SK-N-SH (cell line): Measurements from ENCODE around the gene TRIM69. TPM values are rescaled to one million over a fixed set of nuclear protein-coding genes. Genes with fewer than 3 reads are reported as not detected.

Experiments
- CTCF ChIA-PET: fragments of 300-600, 350-600 bp; formaldehyde crosslinking; extraction: SDS; loops from one replicate; lab custom pipeline; 2021; lab: Yijun Ruan, JAX
- POLR2A ChIA-PET: fragments of 350-600 bp; sonication (Branson Sonifier 250); formaldehyde crosslinking; extraction: SDS; loops from one replicate; lab custom pipeline; 2020; ENCODE audit warnings: antibody characterized with exemption, inconsistent platforms; lab: Yijun Ruan, JAX
- DNase-seq: peaks from one replicate; pipeline ENCODE4 v3.0.0; 2012
- H2AFZ ChIP-seq: fragments of 200-600 bp; sonication (generic); 2 replicates; pipeline ENCODE4 v1.8.1; 2016; ENCODE audit warnings: antibody characterized with exemption, mild to moderate bottlenecking, low read depth
- H3F3A ChIP-seq: fragments of 200-600 bp; sonication (generic); replicated peaks from 2 replicates; pipeline ENCODE3; 2016; ENCODE audit warnings: antibody characterized with exemption, mild to moderate bottlenecking; ENCODE audit not compliant: insufficient read depth
- H3K27ac ChIP-seq, 2 experiments: fragments of 200-500 bp in 1 of 2; fragments of 200-600 bp in 1 of 2; sonication (Bioruptor generic) in 1 of 2; sonication (generic), shearing (Covaris generic) in 1 of 2; 2 replicates each; pipeline versions ENCODE4 v1.5.1 to v1.6.1; 2014 to 2016; ENCODE audit warnings: low read depth in 2 of 2, inconsistent platforms in 1 of 2, low read length in 1 of 2, mild to moderate bottlenecking in 1 of 2, mixed read lengths in 1 of 2
- H3K27me3 ChIP-seq: fragments of 200-600 bp; sonication (generic), shearing (Covaris generic); 2 replicates; pipeline ENCODE4 v1.6.1; 2016; ENCODE audit warnings: mixed run types; ENCODE audit not compliant: insufficient read depth
- H3K36me3 ChIP-seq, 2 experiments: fragments of 200-500 bp in 1 of 2; fragments of 200-600 bp in 1 of 2; sonication (Bioruptor generic) in 1 of 2; sonication (generic) in 1 of 2; replicated peaks in 1 of 2; 2 replicates each; pipeline versions ENCODE3 to v1.5.1; 2014 to 2016; ENCODE audit warnings: low read length in 1 of 2, mild to moderate bottlenecking in 1 of 2; ENCODE audit not compliant: insufficient read depth in 2 of 2, control insufficient read depth in 1 of 2
- H3K4me1 ChIP-seq, 2 experiments: fragments of 200-500 bp in 1 of 2; fragments of 200-600 bp in 1 of 2; sonication (Bioruptor generic) in 1 of 2; sonication (generic), shearing (Covaris generic) in 1 of 2; 2 replicates each; pipeline versions ENCODE4 v1.5.1 to v1.6.1; 2014 to 2016; ENCODE audit warnings: low read depth in 1 of 2, low read length in 1 of 2, mixed run types in 1 of 2; ENCODE audit not compliant: insufficient read depth in 2 of 2, control insufficient read depth in 1 of 2
- H3K4me2 ChIP-seq: fragments of 200-600 bp; sonication (generic), shearing (Covaris generic); 2 replicates; pipeline ENCODE4 v1.6.1; 2017; ENCODE audit warnings: mixed run types
- H3K4me3 ChIP-seq, 2 experiments: fragments of 200-500 bp in 1 of 2; fragments of 200-600 bp in 1 of 2; sonication (Bioruptor generic) in 1 of 2; sonication (generic), shearing (Covaris generic) in 1 of 2; 2 replicates each; pipeline versions ENCODE4 v1.5.1 to v1.8.1; 2014 to 2016; ENCODE audit warnings: low read depth in 2 of 2, inconsistent platforms in 1 of 2, low read length in 1 of 2, mild to moderate bottlenecking in 1 of 2, mixed read lengths in 1 of 2, moderate library complexity in 1 of 2
- H3K79me2 ChIP-seq: fragments of 200-600 bp; sonication (generic); 2 replicates; pipeline ENCODE4 v1.8.1; 2017; ENCODE audit warnings: mild to moderate bottlenecking; ENCODE audit not compliant: insufficient read depth
- H3K9ac ChIP-seq: fragments of 200-600 bp; sonication (generic); 2 replicates; pipeline ENCODE4 v1.6.1; 2017; ENCODE audit warnings: mixed run types
- H3K9me2 ChIP-seq: fragments of 200-600 bp; sonication (generic); 2 replicates; pipeline ENCODE4 v1.6.1; 2017; ENCODE audit warnings: mixed run types
- H3K9me3 ChIP-seq: fragments of 200-600 bp; sonication (generic); 2 replicates; pipeline ENCODE4 v1.6.1; 2017; ENCODE audit warnings: mixed run types, mild to moderate bottlenecking, moderate library complexity
- H4K20me1 ChIP-seq: fragments of 200-600 bp; sonication (generic); 2 replicates; pipeline ENCODE4 v1.6.1; 2017; ENCODE audit warnings: mild to moderate bottlenecking, mixed run types; ENCODE audit not compliant: insufficient read depth
- CHD2 ChIP-seq: fragments of 150-350 bp; IDR thresholded peaks from 2 replicates; pipeline ENCODE4 v1.6.1; 2018; ENCODE audit warnings: low read length; ENCODE audit not compliant: partially characterized antibody
- FOXJ3 ChIP-seq: sonication (generic); formaldehyde crosslinking; IDR thresholded peaks from 2 replicates; pipeline ENCODE4 v1.5.1; 2020; ENCODE audit warnings: mild to moderate bottlenecking, missing genetic modification reagents
- MEF2A ChIP-seq: IDR thresholded peaks from 2 replicates; pipeline ENCODE4 v1.4.0; 2012; ENCODE audit warnings: low read depth, borderline replicate concordance
- RFX5 ChIP-seq: IDR thresholded peaks from 2 replicates; pipeline ENCODE4 v1.6.1; 2012; ENCODE audit warnings: mild to moderate bottlenecking, improper control_type of control experiment, low read length
- SIN3A ChIP-seq: IDR thresholded peaks from 2 replicates; pipeline ENCODE4 v1.6.1; 2012; ENCODE audit warnings: low read depth, mild to moderate bottlenecking, low read length, moderate library complexity, borderline replicate concordance
- YY1 ChIP-seq: IDR thresholded peaks from 2 replicates; pipeline ENCODE4 v1.4.0; 2012; ENCODE audit warnings: low read depth, mild to moderate bottlenecking
- WGBS: methylation state at CpG from one replicate; pipeline ENCODE4 v1.1.6; 2017; ENCODE audit warnings: low lambda C conversion rate; 5-methylcytosine and 5-hydroxymethylcytosine counted together
- polyA plus RNA-seq, 3 experiments: library from polyadenylated mRNA; depleted of rRNA; stranded (reverse); fragments of >200 nt; gene quantifications; 2 replicates each; pipeline ENCODE4 v1.2.3, GENCODE V29; 2012
- TF ChIP-seq, protein P1 (sequence below): fragments of 150-350 bp; IDR thresholded peaks from 2 replicates; pipeline ENCODE4 v1.6.1; 2016; ENCODE audit warnings: mild to moderate bottlenecking, low read depth, low read length
- TF ChIP-seq, protein P2 (sequence below): IDR thresholded peaks from 2 replicates; pipeline ENCODE4 v1.4.0; 2012; ENCODE audit warnings: low read depth, borderline replicate concordance
- TF ChIP-seq, protein P3 (sequence below): fragments of 150-350 bp; IDR thresholded peaks from 2 replicates; pipeline ENCODE4 v1.6.1; 2017; ENCODE audit warnings: antibody characterized with exemption, low read length, low read depth, borderline replicate concordance
- TF ChIP-seq, protein P4 (sequence below): IDR thresholded peaks from 2 replicates; pipeline ENCODE4 v1.4.0; 2012; ENCODE audit warnings: low read depth, borderline replicate concordance
- TF ChIP-seq, protein P5 (sequence below): IDR thresholded peaks from 2 replicates; pipeline ENCODE4; 2012
- TF ChIP-seq, protein P6 (sequence below): IDR thresholded peaks from 2 replicates; pipeline ENCODE4 v1.4.0; 2012; ENCODE audit warnings: low read depth

The TRIM69 gene
- polyA plus RNA-seq, 1 of the 3 experiments (the other 2 are of a cell fraction), result 9.7 TPM

DNA sequence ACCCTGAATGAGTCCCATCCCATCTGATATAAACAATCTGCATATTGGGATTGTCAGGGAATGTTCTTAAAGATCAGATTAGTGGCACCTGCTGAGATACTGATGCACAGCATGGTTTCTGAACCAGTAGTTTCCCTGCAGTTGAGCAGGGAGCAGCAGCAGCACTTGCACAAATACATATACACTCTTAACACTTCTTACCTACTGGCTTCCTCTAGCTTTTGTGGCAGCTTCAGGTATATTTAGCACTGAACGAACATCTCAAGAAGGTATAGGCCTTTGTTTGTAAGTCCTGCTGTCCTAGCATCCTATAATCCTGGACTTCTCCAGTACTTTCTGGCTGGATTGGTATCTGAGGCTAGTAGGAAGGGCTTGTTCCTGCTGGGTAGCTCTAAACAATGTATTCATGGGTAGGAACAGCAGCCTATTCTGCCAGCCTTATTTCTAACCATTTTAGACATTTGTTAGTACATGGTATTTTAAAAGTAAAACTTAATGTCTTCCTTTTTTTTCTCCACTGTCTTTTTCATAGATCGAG lies 20.5 kb upstream of the TRIM69 start:
- no peaks in the 10 kb centered on the region for H3K27me3 ChIP-seq
- DNase-seq, result no peak
- POLR2A ChIA-PET, result no interaction called here
- no peaks in the 10 kb centered on the region for H3K9me3 ChIP-seq
- peaks cover 37 to 39% of the 10 kb centered on the region in 2 experiments for H3K36me3 ChIP-seq
- H3K79me2 ChIP-seq, result peaks cover 41% of the 10 kb centered on the region
- no peak overlapping the region for H3K27ac ChIP-seq
- H3F3A ChIP-seq, result peaks cover 11% of the 10 kb centered on the region
- H3K9me2 ChIP-seq, result no peaks in the 10 kb centered on the region
- H3K4me1 ChIP-seq, result no peaks in the 10 kb centered on the region; a peak in 2 of 4 replicates
- no peak overlapping the region for H3K4me2 ChIP-seq
- no peak overlapping the region for H3K9ac ChIP-seq
- TF ChIP-seq RFX5, result no peak
- no peak for TF ChIP-seq CHD2
- peaks cover 12% of the 10 kb centered on the region; the same call in 1 of the 2 replicates for H4K20me1 ChIP-seq
- no peak overlapping the region for H3K4me3 ChIP-seq
- CTCF ChIA-PET, result interaction anchor here (0.7 to 11.4 kb wide), 3 partner anchors 21 to 50 kb away, joined by 3 to 117 read pairs (median 6); partner anchors contain the start of gene TRIM69
- 93% methylated on average over 2 of the region's 2 CpGs for WGBS
- H2AFZ ChIP-seq, result no peak overlapping the region

DNA sequence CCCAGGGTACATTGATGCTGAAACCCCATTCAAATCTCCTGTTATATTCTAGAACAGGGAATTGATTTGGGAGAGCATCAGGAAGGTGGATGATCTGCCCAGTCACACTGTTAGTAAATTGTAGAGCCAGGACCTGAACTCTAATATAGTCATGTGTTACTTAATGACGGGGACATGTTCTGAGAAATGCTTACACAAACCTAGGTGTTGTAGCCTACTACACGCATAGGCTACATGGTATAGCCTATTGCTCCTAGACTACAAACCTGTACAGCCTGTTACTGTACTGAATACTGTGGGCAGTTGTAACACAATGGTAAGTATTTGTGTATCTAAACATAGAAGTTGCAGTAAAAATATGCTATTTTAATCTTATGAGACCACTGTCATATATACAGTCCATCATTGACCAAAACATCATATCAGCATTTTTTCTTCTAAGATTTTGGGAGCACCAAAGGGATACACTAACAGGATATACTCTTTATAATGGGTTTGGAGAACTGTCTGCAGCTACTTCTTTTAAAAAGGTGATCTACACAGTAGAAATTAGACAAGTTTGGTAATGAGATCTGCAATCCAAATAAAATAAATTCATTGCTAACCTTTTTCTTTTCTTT lies 19.2 kb upstream of the TRIM69 start:
- Histone ChIP-seq H2AFZ (no peak overlapping the region), H4K20me1 (peaks cover 12% of the 10 kb centered on the region; the same call in 1 of the 2 replicates), H3K9me2 (no peaks in the 10 kb centered on the region), H3K9ac (no peak overlapping the region), H3K27me3 (no peaks in the 10 kb centered on the region), H3K9me3 (no peaks in the 10 kb centered on the region), H3F3A (peaks cover 9% of the 10 kb centered on the region), H3K27ac (no peak overlapping the region), H3K4me2 (no peak overlapping the region), H3K79me2 (peaks cover 34% of the 10 kb centered on the region), H3K36me3 (peaks cover 37 to 39% of the 10 kb centered on the region in 2 experiments), H3K4me3 (no peak overlapping the region), H3K4me1 (no peaks in the 10 kb centered on the region; a peak in 2 of 4 replicates)
- no peak for TF ChIP-seq CHD2
- no peak for TF ChIP-seq YY1
- TF ChIP-seq, protein P1, sequence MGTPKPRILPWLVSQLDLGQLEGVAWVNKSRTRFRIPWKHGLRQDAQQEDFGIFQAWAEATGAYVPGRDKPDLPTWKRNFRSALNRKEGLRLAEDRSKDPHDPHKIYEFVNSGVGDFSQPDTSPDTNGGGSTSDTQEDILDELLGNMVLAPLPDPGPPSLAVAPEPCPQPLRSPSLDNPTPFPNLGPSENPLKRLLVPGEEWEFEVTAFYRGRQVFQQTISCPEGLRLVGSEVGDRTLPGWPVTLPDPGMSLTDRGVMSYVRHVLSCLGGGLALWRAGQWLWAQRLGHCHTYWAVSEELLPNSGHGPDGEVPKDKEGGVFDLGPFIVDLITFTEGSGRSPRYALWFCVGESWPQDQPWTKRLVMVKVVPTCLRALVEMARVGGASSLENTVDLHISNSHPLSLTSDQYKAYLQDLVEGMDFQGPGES, result no peak
- TF ChIP-seq FOXJ3, result no peak
- TF ChIP-seq, protein P2, sequence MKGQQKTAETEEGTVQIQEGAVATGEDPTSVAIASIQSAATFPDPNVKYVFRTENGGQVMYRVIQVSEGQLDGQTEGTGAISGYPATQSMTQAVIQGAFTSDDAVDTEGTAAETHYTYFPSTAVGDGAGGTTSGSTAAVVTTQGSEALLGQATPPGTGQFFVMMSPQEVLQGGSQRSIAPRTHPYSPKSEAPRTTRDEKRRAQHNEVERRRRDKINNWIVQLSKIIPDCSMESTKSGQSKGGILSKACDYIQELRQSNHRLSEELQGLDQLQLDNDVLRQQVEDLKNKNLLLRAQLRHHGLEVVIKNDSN, result no peak
- TF ChIP-seq, protein P3, sequence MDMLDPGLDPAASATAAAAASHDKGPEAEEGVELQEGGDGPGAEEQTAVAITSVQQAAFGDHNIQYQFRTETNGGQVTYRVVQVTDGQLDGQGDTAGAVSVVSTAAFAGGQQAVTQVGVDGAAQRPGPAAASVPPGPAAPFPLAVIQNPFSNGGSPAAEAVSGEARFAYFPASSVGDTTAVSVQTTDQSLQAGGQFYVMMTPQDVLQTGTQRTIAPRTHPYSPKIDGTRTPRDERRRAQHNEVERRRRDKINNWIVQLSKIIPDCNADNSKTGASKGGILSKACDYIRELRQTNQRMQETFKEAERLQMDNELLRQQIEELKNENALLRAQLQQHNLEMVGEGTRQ, result no peak
- TF ChIP-seq, protein P4, sequence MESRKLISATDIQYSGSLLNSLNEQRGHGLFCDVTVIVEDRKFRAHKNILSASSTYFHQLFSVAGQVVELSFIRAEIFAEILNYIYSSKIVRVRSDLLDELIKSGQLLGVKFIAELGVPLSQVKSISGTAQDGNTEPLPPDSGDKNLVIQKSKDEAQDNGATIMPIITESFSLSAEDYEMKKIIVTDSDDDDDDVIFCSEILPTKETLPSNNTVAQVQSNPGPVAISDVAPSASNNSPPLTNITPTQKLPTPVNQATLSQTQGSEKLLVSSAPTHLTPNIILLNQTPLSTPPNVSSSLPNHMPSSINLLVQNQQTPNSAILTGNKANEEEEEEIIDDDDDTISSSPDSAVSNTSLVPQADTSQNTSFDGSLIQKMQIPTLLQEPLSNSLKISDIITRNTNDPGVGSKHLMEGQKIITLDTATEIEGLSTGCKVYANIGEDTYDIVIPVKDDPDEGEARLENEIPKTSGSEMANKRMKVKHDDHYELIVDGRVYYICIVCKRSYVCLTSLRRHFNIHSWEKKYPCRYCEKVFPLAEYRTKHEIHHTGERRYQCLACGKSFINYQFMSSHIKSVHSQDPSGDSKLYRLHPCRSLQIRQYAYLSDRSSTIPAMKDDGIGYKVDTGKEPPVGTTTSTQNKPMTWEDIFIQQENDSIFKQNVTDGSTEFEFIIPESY, result no peak
- TF ChIP-seq MEF2A, result no peak
- TF ChIP-seq, protein P5, sequence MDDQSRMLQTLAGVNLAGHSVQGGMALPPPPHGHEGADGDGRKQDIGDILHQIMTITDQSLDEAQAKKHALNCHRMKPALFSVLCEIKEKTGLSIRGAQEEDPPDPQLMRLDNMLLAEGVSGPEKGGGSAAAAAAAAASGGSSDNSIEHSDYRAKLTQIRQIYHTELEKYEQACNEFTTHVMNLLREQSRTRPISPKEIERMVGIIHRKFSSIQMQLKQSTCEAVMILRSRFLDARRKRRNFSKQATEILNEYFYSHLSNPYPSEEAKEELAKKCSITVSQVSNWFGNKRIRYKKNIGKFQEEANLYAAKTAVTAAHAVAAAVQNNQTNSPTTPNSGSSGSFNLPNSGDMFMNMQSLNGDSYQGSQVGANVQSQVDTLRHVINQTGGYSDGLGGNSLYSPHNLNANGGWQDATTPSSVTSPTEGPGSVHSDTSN, result no peak
- TF ChIP-seq, protein P6, sequence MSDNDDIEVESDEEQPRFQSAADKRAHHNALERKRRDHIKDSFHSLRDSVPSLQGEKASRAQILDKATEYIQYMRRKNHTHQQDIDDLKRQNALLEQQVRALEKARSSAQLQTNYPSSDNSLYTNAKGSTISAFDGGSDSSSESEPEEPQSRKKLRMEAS, result no peak
- TF ChIP-seq SIN3A, result no peak
- POLR2A ChIA-PET, result no interaction called here
- 100% methylated on average over 2 of the region's 2 CpGs for WGBS
- CTCF ChIA-PET, result interaction anchor here (0.7 to 1.8 kb wide), 2 partner anchors 21 to 56 kb away, joined by 3 to 6 read pairs; no protein-coding TSS in a partner anchor
- no peak for DNase-seq
